CD4-positive, alpha-beta T cell treated with Interleukin-10 for 1 hour (primary cell): ENCODE measurements around the gene GALNT11.

ENCODE experiments used
- DNase-seq: peaks from one replicate; pipeline ENCODE4 v3.0.0-alpha.2; 2020

GALNT11 gene

DNA sequence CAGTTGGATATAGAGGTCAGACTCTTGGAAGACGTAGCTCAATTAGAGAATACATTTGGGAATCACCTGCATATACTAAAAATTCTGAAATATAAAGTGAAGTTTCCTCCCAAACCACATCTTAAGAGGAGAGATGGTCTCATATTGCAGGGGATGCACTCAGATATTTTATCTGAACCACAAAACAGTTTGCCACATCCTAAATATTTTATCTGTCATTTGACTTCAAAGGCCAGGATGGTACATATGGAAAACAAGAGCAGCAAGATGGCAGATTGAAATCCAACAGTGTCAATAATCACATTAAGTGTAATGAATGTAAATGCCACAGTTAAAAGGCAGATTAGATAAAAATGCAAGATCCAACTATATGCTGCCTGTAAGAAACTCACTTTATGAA is 97.1 kb downstream of the GALNT11 start:
- no peak for DNase-seq

DNA sequence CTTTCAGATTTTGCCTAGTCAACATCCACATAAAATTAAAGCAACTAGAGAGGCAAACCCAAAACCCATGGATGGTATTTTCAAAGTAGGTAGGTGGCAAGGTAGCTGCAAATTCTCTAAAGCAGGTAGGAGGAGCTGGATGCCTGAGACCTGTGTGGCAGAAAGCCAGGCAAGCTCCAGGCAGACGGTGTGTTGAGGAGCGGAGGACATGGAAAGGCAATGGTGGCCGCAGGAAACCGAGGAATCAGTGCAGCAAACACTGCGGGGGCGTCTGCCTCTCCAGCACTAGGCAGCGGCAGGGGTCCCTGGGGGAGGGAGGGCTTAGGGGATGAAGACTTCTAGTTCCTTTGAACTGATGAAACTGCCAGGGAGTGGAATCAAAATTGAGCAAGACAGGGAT is 101.3 kb downstream of the GALNT11 start:
- no peak for DNase-seq

DNA sequence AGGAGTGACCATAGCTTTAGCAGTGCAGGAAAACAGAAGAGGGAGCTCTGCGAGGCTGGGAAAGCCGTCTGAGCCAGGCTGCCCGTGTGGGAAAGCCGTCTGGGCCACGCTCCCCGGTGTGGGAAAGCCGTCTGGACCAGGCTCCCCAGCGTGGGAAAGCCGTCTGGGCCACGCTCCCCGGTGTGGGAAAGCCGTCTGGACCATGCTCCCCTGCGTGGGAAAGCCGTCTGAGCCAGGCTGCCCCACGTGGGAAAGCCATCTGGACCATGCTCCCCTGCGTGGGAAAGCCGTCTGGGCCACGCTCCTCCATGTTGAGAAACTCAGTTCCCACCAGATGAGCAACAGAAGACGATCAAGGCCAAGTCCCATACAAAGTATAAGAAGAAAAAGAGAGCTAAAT is 101.8 kb downstream of the GALNT11 start:
- DNase-seq, result no peak

DNA sequence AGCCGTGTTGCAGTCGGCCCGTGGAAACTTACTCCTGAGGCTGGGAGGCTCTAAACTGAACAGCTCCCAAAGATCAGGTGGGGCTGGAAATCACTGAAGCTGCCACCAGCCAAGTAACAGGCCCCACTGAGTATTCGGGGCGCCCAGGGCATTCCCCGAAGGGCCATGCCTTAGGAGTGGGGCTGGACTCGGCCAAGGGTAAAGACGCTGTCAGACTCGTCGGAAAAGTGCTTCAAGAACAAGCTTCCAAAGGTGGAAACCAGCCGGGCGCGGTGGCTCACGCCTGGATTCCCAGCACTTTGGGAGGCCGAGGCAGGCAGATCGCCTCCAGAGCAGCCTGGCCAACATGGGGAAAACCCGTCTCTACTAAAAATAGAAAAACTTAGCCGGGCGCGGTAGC is 102.8 kb downstream of the GALNT11 start:
- no peak for DNase-seq

DNA sequence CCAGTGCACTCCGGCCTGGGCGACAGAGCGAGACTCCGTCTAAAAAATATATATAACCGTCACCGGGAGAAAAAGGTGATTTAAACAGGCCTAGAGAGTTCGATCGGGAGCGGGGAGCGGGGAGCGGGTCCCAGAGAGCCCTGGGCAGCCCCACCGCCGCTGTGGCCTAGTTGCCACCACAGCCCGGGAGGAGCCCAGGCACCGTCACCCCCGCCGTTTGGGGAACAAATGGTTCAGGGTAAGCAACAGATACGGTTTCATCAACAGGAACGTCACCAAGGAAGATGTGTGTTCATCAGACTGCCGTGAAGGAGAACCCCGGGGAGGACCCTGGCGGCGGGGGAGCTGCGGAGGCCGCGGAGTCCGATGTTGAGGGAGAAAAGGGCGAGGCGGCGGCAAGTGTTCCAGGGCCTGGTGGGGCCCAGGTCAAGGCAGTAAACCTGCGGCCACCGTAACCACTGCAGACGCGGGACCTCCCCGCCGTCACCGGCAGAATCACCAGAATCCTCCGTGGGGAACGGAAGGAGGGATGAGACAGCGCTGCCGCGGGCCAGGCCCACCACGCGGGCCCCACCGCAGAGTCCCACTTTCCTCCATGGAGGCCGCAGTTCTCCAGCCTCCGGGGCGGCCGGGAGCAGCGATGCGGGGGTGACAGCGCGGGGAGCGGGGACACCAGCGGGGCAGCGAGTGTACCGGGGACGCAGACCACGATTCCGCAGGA is 103.4 kb downstream of the GALNT11 start:
- DNase-seq, result no peak

DNA sequence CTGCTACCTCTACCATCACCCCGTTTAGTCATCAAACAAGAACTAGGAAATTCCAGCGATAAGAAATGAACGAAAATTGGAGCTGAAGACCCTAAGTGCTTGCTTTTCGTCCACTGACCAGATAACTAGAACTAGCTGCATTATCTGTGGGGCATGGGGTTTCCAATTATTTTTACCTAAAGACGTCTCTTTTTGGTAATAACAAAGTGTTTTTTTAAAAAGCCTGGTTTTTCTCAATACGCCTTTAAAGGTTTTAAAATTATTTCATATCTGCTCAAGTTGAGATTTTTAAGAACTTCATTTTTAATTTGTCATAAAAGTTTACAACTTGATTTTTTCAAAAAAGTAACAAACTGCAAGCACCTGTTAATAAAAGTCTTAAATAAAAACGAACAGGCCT is 104.2 kb downstream of the GALNT11 start:
- no peak for DNase-seq

DNA sequence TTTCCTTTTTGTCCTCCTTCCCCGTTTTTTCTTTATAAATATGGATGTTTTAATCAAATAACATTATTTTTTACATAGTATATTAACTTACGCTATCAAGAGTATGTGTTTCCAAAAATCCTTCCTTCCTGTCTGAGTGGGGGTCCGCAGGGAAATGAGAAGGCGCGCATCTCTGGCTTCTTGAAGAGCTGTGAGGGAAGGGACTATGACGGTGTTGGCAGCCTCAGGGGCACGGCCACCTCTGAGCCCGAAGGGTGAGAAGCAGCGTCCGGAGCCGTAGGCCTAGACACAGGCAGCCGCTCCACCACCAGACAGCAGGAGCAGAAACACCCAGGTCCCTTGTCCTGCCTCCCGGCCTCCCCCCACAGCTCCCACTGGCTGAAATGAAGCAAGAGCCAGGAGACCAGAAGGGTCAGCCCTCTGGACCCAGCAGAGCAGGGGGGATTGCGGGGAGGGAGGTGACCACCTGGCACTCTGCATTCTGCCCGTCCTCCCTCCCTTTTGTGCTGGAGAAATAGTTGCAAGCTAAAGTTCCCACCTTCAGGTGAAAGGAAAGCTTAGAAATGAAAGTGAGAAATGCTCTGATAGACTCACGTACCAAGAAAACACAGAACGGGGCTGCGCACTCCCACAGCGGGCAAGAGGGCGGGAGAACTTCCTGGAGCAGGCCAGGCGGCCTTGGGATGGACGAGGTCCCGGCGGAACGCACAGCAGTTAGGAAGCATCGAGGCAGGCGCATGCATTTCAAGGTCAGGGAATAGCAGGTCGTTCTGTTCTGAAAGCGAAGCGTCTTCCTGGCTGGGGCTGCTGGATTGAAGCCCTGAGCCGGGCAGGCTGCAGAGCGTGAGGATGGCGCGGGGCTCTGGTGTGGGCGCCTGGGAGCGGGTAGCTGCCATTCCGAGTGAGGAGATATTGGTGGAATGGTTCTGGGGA is 105.5 kb downstream of the GALNT11 start:
- no peak for DNase-seq

DNA sequence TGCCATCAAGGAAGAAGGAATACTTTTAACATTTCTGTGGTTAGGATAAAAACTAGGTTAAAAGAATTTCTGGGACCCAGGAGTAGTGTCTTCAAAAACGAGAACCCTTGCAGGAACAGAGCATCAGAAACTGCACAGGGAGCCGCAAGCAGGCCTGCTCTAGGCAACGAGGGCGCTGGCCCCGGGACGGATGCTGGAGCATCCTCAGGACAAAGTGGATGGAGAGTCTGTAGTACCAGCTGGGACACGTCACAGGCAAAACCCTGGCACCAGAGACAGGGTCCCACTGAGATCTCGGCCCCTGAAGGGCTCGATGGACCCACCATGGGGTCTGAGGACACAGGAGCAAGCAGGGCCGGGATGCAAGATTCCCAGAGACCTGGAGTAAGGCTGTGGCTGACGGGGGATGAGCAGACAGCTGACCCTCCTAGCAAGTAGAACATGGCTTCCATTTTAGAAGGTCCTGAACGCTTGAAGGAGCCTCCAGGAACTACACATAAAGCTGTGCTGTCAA is 106.6 kb downstream of the GALNT11 start:
- DNase-seq, result no peak

DNA sequence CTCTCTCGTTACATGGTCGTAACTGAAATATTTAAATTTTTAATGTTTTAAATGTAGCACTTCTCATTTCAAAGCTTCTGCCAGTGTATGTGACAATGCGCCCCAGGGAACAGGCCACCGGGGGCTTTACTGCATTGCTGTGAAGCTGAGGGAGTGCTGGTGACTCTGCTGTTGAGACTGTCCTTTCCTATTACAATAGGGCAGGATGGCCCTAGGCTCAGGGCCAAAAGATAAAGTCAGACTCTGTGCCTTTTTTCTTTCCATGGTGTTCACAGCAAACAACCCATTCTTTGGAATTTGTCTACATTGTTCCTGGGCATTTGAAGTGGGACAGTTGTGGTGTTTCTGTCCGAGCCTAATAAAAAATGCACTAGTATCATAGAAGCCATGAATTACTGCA is 107.3 kb downstream of the GALNT11 start:
- DNase-seq, result no peak

DNA sequence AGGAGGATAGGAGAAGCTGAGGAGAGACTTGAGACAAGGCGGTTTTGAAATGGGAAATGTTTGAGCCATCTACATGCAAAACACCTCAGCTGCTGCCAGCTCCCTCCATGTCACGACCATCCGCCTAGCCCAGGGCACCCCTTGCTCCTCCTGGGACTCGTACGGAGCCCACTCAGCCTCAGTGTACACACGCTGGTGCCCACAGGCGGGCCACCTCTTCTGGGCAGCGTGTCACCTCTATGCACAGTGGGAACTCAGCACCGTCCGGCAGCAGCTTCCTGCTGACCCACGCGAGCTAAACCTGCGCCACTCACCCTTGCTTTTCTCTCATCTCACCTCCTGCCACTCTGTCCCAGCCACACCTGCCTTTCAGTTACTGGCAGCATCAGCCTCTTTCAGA is 108.3 kb downstream of the GALNT11 start:
- DNase-seq, result no peak

DNA sequence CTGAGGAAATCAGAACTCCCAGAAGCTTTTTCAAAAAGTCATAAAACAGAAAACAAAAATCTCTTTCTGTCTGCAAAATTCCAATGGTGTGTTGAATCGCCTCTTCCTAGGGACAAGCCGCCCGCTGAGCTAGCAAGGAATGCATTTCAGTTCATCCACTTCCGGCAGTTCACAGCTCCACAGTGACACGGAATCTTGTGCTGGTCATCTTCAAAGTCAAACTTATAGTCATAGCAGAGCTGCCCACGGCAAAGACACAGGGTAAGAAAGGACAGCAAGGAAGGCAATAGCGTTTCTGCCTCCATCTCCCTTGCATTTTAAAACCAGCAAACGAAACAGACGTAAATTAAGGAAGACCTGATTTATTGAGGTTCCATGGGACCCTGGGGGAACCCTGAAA is 111.2 kb downstream of the GALNT11 start:
- DNase-seq, result no peak

DNA sequence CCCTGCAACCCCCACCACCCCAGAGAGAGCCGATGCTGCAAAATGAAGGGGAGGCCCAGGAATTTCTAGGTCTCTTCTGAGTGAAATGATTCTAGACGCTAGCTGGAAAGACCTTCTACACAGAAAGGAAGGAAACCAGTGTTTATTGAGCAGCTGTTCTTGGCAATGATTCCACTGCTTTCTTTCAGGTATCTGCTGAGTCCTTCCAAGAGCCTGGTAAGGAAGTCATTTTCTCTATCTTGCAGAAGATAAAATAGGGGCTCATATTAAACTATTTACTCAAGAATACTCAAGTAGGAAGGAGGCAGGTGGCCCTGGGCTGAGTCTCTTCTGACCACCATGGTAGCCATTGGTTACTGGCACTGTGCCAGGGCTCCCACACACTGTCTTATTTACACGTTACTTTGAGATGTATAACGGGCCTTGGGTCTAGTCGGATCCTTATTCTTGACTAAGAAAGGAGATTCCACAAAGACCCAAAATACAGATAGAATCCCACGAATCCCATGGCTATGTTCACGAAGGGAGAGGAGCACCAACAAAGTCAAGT is 112.1 kb downstream of the GALNT11 start:
- DNase-seq, result no peak

DNA sequence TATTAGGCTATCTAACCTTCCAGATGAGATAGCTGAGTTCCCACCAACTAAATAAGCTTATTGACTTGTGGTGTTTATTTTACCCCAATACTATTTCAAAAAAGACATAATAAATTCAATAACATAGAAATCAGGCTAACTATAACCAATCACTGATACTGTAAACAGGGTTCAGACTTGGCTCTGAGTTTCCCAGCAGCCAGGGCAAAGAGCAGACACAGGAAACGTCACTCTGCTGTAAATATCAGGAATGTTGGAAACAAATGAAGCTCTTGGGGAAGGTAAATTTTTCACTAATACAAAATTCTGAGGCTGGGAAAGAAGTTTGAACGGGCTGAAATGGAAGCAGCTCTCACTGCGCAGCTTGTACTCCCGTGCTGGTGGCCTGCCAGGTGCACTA is 114.6 kb downstream of the GALNT11 start:
- DNase-seq, result no peak

DNA sequence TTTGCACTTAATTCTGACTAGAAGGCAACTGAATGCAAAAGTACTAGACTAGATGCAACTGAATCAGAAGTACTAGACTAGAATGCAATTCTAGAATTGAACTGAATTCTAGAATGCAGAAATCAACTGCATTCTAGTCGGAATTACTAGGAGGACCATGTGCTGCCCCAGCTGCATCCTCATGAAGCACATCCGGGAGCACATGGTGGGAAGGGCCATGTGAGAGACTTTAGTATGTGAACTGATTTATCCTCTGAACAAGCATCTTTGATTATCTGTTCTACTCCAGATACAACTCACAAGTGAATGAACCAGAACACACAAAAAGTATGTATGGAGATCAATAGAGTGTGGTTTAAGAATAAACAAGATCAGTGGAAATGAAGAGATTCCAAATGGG is 115.1 kb downstream of the GALNT11 start:
- no peak for DNase-seq

DNA sequence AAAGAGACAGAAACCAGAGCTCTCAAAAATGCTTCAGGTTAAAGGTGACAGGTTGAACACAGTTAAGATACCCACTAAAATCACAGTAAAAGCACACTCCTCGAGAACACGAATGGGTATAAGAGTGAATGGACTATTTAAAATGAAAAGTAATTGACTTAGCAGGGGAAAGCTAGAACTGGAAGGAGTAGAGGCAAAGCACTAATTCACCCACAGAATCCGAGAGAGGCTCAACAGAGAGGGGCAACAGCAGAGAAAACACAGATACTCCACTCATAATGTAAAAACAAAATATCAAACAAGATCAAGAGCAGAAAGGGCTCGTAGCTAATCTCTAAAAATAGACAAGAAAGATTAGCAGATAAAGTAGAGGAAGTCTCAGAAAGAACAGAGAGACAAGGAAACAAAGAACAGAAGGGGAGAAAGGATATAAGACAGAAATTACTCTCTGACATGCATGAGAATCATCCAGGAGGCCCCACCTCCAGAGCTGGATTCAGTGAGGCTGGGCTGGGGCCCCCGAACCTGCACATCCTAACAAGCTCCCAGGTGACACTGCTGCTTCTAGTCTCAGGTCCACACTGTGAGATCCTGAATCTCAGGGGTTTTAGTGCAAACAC is 117.6 kb downstream of the GALNT11 start:
- DNase-seq, result no peak

DNA sequence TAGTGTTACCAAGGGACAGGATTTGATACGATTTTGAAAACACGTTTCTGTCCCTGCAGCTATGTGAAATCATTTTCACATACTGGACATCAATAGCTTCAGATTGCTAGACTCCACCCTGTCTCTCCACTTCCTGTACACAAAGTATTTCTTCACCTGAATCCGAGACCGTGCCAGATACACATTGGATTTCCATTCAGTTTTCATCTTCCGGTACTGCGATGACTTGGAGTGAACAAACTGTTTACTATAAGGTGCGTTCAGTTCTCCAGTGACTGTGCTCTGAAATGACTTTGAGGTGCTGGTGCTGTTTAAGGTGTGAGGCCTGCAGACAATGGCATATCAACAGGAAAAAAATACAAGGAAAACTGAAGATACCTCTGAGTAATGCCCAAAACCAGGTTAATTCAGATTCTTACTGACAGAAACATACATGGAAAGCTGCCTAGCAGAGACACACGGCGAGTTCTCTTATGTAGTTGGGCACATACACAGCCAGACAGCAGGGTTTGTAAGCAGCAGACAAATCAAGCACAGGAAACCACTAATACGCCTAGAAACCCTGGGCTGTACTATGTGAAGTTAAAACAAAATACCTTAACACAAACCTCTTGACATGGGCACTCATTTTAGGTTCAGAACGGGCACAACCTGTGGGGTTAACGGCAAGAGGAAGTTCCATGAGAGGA is 119.2 kb downstream of the GALNT11 start:
- DNase-seq, result peak; percentile 40

DNA sequence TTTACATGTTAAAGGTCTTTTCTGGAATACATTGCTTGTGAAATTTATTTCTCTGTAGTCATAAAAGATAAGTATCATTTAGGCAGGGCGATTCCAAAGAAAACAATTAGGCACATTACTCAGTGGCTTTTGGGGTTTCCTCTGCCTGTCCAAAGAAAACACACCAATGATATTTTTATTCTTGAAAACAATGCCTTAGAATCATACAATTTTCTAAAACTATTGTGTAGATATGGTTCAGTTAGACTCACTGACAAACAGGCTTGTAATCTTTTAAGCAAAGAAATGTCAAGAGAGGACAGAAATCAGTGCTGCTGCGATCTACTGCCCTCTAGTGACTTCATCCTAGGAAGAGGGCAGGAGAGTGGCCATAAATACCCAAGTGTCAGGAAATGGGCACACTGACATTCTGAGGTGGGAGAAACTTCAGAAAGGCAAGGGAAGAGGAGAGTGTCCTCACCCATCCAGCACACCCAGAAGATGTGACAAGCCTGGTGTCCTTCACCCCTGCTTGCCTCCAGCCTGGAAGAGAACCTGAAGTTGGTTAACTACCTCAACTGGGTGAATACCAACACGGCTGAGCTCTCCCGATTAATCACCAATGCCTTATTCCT is 120.5 kb downstream of the GALNT11 start:
- DNase-seq, result peak; percentile 60

DNA sequence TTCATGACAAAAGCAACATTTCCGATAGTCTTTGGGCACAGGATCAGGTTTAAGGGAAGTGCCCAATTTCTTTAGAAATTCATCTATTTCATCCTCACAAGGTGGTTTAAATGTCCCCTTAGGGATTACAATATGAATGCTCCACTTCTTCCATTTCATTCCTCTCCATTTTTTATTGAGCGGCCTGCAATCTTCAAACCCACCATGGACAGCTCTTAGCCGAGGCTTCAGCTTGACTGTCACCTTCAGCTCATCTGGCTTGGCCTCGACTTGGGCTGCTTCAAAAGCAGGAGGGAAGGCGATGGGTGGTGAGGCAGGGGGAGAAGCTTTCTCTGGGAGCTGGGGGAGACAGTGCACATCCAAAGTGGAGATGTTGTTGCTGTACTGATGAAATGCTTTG is 123.2 kb downstream of the GALNT11 start:
- DNase-seq, result no peak

DNA sequence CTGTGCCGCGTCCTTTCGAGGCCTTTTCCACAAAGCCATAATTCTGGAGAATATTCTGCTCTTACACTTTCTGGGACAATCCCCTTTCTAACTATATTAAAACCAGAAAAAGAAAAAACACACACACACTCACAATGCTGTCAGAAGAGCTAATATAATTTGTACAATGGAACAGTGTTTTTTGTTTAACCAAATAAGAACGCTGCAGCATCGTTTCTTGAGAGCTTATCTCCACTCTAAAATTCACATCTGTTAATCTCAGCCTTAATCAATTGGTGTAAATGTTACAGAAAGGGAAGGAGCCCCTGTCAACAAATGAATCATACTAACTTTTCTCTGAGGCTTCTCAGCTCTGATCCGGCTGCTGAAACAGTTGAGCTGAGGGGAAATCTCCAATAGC is 123.9 kb downstream of the GALNT11 start:
- DNase-seq, result no peak

DNA sequence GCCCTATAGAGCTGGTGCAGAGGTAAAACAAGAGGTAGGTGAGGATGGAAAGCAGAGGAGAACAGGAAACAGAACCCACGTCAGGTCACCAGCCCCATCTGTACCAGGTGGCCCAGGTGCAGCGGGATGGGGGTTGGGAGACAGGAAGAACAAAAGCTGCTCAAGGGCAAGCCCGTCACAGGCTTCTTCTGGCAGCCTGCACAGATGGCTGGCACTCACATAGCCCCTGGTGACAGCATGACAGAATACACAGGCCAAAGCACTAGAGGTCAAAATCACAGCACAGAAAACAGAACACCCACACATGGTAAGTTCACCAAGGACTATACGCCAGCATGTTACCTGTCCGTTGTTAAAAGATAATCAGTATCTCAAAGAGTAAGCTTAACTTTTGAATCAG is 126.8 kb downstream of the GALNT11 start:
- DNase-seq, result no peak

DNA sequence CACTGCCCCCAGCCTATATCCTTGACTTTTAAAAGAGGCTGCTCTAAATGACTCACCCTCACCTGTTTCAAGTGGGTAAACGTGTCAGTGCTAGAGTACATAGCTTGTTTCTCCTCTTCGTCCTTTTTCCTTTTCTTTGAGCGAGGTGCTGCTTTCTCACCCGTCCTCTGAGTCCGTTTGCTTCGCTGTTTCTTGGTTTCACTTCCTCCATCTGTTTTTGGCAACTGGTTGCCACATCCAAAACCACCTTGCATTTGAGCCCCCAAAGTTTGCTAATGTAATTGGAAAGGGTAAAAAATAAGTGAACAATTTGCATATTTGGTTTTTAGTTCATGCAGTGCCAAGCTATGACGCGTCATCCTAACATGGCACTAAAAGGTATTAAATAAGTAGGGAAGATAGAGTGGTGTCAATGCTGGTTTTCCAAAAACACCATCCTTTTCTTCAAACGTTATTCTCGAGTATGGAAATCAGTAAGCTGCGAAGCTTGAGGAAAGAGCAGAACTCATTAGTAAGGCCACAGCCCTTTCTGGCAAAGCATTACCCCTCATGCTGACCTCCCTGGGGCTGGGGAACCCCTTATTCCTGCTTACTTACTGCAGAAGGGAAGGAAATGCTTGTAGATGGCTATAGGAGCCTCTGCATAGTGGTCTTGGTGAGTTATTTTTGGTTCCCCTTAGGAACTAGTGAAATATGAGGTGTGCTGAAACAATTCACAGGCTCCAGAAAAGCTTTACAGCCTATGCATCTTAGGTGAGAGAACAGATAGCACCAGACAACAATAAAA is 133.5 kb downstream of the GALNT11 start:
- DNase-seq, result no peak
